ENCODE data around the gene NACC2.

The NACC2 gene

DNA sequence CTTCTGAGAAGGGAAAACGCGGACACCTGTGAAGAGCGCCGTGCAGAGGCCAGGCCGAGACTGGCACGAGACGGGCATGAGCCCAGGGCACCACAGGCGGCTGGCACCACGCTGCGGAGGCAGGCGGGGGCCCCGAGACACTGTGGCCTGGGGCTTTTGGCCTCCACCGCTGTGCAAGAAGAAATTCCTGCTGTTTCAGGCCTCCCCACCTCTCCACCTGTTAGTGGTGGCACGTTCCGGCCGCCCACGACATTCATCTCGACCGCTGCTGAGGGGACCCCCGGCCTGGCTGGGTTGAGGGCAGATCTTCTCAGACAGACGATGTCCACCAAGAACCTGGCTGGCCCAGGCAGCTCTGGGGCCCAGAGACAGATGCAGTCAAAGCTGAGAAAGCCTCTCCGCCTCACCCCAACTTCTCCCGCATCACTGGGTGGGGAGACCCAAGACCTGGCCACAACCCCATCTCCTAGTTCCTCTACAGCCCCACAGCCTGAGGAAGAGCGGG, 11.5 kb downstream of the NACC2 start:
- TF ChIP-seq, protein P1, sequence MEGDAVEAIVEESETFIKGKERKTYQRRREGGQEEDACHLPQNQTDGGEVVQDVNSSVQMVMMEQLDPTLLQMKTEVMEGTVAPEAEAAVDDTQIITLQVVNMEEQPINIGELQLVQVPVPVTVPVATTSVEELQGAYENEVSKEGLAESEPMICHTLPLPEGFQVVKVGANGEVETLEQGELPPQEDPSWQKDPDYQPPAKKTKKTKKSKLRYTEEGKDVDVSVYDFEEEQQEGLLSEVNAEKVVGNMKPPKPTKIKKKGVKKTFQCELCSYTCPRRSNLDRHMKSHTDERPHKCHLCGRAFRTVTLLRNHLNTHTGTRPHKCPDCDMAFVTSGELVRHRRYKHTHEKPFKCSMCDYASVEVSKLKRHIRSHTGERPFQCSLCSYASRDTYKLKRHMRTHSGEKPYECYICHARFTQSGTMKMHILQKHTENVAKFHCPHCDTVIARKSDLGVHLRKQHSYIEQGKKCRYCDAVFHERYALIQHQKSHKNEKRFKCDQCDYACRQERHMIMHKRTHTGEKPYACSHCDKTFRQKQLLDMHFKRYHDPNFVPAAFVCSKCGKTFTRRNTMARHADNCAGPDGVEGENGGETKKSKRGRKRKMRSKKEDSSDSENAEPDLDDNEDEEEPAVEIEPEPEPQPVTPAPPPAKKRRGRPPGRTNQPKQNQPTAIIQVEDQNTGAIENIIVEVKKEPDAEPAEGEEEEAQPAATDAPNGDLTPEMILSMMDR (IDR thresholded peaks at IDR 0.05; ENCODE audit: insufficient read depth, low read length, poor library complexity, severe bottlenecking), result no peak
- Histone ChIP-seq H3K36me3 (ENCODE audit: control insufficient read depth, insufficient read depth, low read length) (no peaks in the 10 kb centered on the region), H3K4me3 (replicated peaks; ENCODE audit: low read depth, low read length) (no peak overlapping the region), H3K27me3 (replicated peaks; ENCODE audit: control insufficient read depth, insufficient read depth, low read length) (no peaks in the 10 kb centered on the region)
- no peak for DNase-seq (ENCODE audit: extremely low read depth, insufficient read length)

DNA sequence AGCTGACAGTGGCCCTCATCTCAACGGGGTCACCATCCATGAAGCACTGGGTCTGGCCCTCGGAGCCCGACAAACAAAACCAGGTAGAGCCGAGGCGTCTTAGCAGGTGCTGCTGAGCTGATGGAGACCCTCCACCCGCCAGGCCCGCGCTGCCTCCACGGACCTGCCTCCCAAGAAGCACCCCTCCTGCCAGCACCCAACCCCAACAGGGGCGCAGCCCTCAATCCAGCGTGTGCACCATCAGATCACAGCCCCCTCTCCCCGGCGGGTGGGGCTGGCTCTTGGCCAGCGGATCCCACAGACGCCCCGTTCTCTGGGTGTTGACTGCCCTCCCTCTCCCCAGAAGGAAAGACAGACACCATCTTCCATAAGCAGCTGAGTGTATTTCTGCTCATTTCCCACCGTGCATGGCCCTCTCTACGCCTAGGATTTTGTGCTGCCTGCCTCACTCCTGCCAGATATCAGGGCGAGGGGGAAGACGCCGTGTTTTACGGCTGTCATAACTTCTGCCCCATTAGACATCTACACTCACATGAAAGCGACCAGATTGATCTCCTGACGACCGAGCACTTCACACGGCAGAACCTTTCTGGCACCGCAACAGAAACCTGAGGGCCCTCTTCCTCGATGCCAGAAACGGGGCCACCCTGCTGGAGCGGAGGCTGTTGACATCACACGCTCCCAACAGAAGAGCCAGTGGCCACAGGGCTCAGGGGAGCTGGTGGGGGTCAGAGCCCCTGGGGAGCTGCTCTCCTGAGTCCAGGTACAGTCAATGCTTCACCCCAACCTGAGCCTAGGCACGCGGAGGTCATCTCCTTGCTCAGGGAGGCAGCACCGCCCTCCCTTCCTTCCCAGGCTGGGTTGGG, 12.4 kb downstream of the NACC2 start:
- DNase-seq (ENCODE audit: extremely low read depth, insufficient read length), result peak; percentile 3
- Histone ChIP-seq H3K27me3 (replicated peaks; ENCODE audit: control insufficient read depth, insufficient read depth, low read length) (no peaks in the 10 kb centered on the region), H3K4me3 (replicated peaks; ENCODE audit: low read depth, low read length) (no peak overlapping the region), H3K36me3 (ENCODE audit: control insufficient read depth, insufficient read depth, low read length) (no peaks in the 10 kb centered on the region)
- TF ChIP-seq, protein P1 (IDR thresholded peaks at IDR 0.05; ENCODE audit: insufficient read depth, low read length, poor library complexity, severe bottlenecking), result no peak

- TF ChIP-seq, protein P1 (IDR thresholded peaks at IDR 0.05; ENCODE audit: insufficient read depth, low read length, poor library complexity, severe bottlenecking), result no peak
- peak; percentile 0 for DNase-seq (ENCODE audit: extremely low read depth, insufficient read length)
- H3K27me3 ChIP-seq (replicated peaks; ENCODE audit: control insufficient read depth, insufficient read depth, low read length), result no peaks in the 10 kb centered on the region
These were observed 13.1 kb downstream of the NACC2 start for GRCh38 chr9:136081826-136082495.

GRCh38 chr9:136081113-136081825, 13.8 kb downstream of the NACC2 start:
- DNase-seq (ENCODE audit: extremely low read depth, insufficient read length), result peak; percentile 0
- H3K27me3 ChIP-seq (replicated peaks; ENCODE audit: control insufficient read depth, insufficient read depth, low read length), result no peaks in the 10 kb centered on the region
- TF ChIP-seq, protein P1 (IDR thresholded peaks at IDR 0.05; ENCODE audit: insufficient read depth, low read length, poor library complexity, severe bottlenecking), result no peak
- H3K36me3 ChIP-seq (ENCODE audit: control insufficient read depth, insufficient read depth, low read length), result no peaks in the 10 kb centered on the region
- H3K4me3 ChIP-seq (replicated peaks; ENCODE audit: low read depth, low read length), result no peak overlapping the region

More at GRCh38 chr9:136081826-136082495, 13.1 kb downstream of the NACC2 start:
- Histone ChIP-seq H3K36me3 (ENCODE audit: control insufficient read depth, insufficient read depth, low read length) (no peaks in the 10 kb centered on the region), H3K4me3 (replicated peaks; ENCODE audit: low read depth, low read length) (no peak overlapping the region)

- Histone ChIP-seq H3K4me3 (replicated peaks; ENCODE audit: low read depth, low read length) (no peak overlapping the region), H3K36me3 (ENCODE audit: control insufficient read depth, insufficient read depth, low read length) (no peaks in the 10 kb centered on the region), H3K27me3 (replicated peaks; ENCODE audit: control insufficient read depth, insufficient read depth, low read length) (no peaks in the 10 kb centered on the region)
- TF ChIP-seq, protein P1 (IDR thresholded peaks at IDR 0.05; ENCODE audit: insufficient read depth, low read length, poor library complexity, severe bottlenecking), result no peak
- DNase-seq (ENCODE audit: extremely low read depth, insufficient read length), result peak; percentile 3
These were observed 14.4 kb downstream of the NACC2 start for GRCh38 chr9:136080716-136081112.

Data from GM06990 (cell line).